Purkinje cell (primary cell): Measurements from ENCODE around the gene TBC1D5. TPM values are rescaled to one million over a fixed set of nuclear protein-coding genes. Genes with fewer than 3 reads are reported as not detected.

Experiments
- polyA plus RNA-seq: library from polyadenylated mRNA; unstranded; fragments of >200 nt; fragmentation: Nextera tagmentation; gene quantifications from 2 replicates; pipeline ENCODE4 v1.2.1, GENCODE V29; 2014

Gene TBC1D5
- 17.1 and 20.0 TPM in 2 replicates for polyA plus RNA-seq

GRCh38 chr3:17742102-17742879, at the start of gene TBC1D5:
Gene TBC1D5 (minus strand): TSS chr3:17742631. CDS start chr3:17508570, 234,061 bp downstream.

